ENCODE measurements around the gene ITPA.
"Not testable (repeated sequence)": the region's sequence is repeated elsewhere in the genome, so short reads cannot be mapped to it uniquely, and the experiment has no call there.

Gene ITPA

DNA sequence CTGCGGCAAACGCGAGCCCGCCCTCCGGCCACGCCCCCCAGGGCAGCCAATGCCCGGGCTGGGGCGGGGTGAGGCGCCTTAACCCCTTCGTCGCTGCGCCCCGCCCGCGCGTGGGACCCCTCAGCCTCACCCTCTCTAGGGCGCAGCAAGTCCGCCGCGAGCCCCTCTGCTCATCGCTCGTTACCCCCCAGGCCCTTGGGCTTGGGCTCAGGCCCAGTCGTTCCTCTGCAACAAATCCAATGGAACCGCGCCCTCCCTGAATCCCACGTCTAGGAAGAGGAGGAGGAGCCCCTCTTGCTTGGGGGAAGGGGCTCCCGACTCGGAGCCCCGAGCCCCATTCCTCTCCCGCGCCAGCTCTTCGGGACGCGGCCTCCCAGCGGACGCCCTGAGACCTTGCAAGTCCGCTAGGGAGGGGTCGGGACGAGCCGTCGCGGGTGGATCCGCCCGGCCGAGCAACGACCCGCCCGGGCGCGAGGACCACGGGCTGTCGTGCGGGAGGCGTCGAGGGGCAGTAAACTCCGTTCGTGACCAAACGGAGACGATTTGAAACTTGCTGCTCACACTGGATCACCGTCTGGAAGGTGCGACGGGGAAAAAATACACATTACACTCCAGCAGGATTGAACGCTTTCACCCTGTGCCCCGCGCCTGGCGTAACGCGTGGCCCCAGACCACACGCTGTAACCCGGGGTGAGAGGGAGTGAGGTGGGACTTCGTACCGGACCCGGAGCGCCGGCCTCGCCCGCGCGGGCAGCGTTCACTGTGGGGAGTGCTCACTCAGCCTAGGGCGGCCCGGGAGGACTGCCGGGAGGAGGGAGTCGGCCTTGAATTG is 35.5 kb upstream of the ITPA start:
- DNase-seq = peak; percentile 92

DNA sequence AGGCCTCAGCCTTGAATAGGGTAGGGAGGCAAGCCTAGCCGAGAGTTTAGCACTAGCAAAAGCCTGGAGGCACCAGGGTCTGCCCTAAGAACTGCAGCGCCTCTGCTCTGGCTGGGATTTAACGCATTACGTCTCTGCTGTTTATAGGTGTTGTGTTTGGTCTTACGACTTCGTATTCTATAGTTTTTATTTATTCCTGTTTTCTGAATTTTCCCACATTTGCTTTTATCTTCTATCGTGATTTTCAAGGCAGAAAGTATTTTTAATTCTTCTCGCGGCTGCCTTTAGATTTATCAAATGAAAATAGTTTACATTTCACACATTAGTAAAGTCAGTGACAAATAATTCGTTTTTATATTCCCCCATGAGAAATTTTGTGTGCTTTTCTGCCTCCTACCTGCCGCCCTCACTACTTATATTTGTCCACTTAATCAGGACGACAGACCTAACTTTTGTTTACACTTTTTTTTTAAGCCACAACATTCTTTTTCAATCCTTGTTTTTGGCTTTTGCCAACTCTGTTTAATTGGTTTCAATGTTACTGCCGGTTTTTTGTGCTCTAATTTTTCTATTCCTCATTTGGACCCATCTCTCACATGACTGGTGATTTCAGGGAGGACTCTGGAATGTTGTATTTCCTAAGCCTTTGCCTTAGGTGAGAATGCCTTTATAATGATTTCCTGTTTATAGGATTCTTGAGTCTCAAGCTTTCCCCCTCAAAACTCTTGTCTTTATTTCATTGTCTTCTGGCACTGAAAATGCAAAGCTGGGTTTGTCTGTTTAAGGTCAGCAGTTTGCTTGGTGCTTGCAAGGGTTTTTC is 34.6 kb upstream of the ITPA start:
- no peak for DNase-seq

- no peak for DNase-seq
These were observed 34.0 kb upstream of the ITPA start for GRCh38 chr20:3175270-3175669.

- no peak for DNase-seq
These were observed 31.4 kb upstream of the ITPA start for GRCh38 chr20:3177746-3178485.

- DNase-seq = no peak
These were observed 29.0 kb upstream of the ITPA start for GRCh38 chr20:3180319-3180718.

DNA sequence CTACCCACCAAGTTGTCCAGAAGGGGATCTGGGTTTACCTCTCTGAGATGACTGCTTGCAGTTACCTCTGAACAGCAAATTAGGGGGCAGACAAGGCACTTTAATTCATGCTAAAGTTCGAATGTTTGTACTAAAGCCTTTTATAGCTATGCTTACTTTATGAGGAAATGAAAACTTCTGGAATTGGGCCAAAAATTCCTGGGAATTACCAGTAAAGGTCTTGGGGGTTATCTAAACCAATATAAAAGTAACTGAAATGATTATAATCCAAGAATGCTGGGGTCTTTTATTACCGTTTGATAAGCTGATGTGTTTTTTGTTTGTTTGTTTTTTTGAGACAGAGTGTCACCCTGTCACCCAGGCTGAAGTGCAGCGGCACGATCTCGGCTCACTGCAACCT is 28.0 kb upstream of the ITPA start:
- DNase-seq = no peak

DNA sequence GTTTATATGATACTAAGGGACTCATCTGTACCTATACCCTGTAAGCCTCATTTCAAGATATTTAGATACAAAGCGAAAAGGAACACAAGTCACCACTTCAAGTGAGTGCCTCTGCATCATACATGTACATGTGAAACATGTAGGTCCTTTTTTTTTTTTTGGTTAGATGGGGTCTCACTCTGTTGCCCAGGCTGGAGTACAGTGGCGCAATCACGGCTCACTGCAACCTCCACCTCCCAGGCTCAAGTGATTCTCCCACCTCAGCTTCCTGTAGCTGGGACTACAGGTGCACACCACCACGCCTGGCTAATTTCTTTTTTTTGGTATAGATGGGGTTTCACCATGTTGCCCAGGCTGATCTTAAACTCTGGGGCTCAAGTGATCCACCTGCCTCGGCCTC is 26.9 kb upstream of the ITPA start:
- DNase-seq = not testable (repeated sequence)

DNA sequence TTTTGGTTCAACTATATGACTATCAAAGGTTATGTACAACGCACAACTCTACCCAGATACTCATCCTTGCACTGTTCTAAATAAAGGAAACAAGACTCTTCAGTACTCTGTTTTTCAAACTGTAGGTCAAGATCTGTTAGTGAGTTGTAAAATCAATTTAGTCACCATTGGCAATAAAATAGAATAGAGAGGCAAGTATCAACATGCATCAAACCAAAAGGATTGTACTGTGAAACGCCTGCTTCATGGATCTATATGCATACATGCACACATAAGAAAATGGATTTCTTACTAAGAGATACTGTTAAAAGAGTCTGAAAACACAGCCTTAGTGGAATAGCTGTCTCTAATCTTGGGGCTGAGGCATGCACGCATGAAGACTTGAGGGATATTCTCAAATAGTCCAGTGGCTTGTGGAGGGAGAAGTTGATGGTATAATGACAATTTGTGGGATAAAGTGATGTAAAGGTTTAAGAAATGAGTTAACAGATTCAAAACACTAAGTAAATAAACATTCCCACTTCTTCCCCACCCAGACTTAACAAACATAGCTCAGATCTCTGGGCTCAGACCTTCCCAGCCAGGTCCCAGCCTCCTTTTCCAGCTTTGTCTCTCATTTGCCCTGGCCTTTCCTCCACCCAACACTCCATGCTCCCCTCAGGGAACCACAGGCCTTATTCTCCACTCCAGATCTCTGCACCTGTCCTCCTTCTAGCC is 25.2 kb upstream of the ITPA start:
- no peak for DNase-seq

- DNase-seq = not testable (repeated sequence)
These were observed 21.4 kb upstream of the ITPA start for GRCh38 chr20:3187861-3188260.

DNA sequence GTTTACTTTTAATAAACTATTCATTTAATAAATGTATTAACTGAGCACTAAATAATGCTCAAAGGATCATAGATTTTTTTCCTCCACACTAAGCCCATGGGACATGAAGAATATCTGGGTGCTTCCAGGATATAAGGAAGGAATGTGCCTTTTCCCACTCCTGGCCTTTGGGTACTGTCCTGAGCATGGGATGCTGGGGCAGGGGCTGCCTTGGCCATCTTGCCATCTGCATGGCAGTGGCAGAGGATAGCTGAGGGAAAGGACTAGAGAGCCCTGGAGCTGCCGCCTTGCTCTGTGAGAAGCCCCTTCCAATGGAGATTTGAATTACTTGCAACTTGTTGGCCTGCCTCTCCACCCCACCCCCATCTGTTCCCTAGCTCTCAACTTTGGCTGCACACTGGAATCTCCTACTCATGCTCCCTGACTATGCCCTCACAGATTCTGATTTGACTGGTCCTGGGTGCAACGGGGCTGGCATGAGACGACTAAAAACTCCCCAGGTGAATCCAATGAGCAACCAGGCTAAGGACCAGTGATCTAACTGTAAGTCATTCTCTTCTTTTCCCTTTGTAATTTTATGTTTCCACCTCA is 20.4 kb upstream of the ITPA start:
- no peak for DNase-seq

DNA sequence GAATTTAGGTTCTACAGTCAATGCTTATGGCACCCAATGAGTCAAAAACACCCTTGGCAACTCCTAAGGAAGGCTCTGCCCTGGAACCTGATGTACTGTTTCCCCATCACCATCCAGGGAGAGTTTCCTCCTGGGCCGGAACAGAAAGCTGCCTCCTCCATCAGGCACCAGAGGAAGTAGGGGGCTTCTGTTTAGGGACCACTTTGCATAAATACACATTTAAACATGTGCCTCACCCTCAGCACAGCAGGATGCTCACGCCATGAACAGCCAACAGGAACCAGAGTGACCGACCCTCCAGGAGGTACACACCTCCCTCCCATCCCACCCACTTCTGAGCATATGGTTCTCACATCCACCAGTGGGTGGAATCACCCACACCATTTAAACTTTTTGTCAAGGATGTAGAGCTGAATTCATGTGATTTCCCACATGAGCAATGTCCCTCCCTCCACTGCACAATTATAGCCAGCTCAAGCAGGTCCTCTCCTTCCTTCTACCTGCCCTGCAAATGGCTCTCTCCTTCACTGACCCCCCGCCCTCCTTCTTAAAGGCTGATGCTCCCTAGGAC is 19.7 kb upstream of the ITPA start:
- DNase-seq = no peak

DNA sequence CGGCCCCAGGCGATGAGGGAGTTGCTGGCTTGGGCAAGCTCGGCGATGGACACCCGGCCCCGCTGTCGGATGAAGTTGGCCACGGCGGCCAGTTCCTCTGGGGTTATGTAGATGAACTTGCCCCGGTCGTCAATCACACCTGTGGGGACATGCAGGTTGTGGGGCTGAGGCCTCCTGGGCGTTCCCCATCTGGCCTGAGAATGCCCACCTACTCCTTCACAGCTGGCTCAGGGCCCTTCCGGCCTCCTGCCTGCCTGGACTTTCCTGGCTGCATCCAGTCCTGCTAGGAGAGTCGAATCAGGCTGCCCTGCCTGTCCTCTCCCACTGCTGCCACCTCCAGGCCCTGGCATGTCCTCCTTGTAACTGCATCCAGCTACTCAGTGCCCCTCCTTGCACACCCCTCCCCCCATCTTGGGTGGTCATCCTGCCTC is 18.6 kb upstream of the ITPA start:
- no peak for DNase-seq

GRCh38 chr20:3192226-3193015 is 16.9 kb upstream of the ITPA start:
- no peak for DNase-seq

- DNase-seq = no peak
These were observed 15.3 kb upstream of the ITPA start for GRCh38 chr20:3193806-3194616.

GRCh38 chr20:3194617-3195280 is 14.5 kb upstream of the ITPA start:
- DNase-seq = no peak

DNA sequence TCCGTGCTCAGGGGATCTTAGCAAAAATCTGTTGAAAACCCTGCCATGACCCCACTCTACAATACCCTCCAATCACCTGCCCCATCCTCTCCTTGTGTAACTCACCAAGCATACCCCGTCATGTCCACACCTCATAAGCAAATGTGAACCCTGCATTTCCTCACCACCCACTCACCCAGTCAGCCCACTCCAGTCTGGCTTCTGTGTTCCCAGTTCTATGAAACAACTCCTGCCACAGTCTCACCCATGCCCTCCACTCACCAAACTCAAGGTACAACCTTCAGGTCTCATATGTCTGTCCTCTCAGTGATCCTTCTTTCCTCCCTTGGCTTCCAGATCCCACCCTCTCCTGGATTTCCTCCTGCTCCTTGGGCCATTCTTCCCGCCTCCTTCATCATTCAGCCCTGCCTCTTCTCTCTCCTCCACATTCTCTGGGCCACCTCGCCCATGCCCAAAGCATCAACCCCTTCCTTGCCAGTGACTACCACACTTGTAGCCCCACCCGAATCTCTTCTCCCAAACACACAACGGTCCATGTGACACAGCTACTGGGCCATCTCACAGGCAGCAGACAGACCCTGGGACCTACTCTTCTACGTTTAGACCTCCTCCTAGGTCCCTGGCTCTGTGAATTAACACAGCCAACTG is 13.6 kb upstream of the ITPA start:
- no peak for DNase-seq

DNA sequence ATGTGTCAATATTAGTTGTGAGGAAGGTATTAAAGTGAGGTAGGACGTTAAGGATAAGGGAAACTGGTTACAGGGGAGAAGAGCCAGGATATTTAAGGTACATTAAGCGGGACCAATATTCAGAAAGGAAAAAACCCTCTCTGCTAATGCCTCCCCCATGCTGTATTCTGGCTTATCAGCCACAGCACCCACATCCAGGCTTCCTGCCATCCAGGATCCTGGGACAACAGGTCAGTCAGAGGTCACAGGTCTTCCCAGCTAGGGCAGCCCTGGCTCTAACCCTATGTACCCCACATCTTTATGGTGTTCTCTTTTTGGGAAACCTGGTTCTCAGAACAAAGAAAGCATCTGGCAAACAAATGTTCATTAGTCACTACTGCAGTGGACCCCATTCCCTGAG is 10.1 kb upstream of the ITPA start:
- no peak for DNase-seq

GRCh38 chr20:3199976-3200755 is 9.1 kb upstream of the ITPA start:
- DNase-seq = no peak
